ENCODE data around the gene MYLK.
A peak's percentile ranks its signal among the peaks of the same experiment; 100 is the strongest.
"Not testable (repeated sequence)": the region's sequence is repeated elsewhere in the genome, so short reads cannot be mapped to it uniquely, and the experiment has no call there.

Gene MYLK

DNA sequence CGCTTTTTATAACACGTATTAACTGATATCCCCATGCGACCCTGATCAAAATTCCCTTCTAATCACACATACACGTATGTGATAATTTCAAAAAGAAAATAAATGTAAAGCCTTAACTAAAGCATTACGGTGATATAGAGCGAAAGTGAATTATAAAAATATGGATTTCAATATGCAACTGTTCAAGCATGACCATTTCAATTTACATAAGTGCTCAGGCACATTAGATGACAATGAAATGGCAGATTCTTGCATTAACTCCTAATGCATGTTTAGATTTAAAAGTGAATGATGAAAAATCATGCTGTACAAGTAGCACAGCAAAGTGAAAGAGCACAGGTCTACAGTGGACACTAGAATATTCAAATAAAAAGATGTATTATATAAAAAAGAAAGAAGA is 140.1 kb downstream of the MYLK start:
- no peak for DNase-seq

DNA sequence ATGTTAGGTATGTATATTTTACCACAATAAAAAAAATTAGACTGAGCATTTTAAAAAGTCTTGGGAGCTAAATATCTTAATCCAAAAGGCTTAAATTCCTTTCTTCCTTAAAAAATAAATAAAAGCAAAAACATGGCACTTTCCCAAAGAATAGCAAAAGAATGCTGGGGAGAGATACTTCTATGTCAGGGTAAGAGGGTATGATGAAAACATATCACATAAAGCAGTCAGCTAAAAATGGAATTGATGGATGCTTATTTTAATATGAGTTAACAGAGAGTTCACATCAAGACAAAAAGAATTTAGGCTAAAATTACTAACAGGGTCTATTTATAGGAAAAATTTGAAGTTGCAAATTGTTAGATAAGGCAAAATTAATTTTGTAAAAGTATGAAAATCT is 141.0 kb downstream of the MYLK start:
- no peak for DNase-seq

DNA sequence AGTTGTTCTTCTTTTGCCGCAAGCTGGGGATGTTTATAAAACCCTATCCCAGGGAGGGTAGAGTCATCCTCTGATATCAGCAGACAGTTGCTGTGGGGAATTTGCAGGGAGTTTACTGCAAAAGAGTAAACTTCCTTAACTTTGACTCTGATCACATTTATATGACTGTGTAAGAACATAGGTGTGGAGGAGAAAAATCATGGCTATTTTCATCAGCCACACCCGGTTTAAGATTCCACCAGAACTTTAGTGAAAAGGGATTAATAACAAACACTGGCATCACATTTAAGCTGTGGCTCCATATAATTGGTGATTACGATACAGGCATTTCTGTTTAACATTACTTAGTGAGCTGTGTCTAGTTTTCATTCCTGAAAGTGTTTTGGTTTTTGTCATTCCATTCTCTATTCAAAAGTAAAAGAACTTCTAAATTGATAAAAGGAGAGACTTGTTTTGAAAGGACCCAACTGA is 143.1 kb downstream of the MYLK start:
- no peak for DNase-seq

DNA sequence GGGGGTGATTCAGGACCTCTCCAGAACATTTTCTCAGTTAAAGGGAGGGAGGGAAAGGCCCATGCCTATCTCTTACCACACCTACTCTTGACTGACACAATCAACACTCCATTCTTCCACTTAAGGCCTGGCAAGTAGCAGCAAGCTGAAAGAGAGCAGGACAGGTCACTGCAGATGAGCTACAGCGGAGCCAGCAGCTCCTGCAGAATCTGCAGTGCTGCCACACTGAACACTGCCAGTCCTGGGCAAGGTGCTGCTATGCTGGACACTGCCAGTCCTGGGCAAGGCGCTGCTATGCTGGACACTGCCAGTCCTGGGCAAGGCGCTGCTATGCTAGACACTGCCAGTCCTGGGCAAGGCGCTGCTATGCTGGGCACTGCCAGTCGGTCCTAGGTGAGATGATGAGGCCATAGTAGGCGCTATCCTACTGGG is 143.7 kb downstream of the MYLK start:
- no peak for DNase-seq

DNA sequence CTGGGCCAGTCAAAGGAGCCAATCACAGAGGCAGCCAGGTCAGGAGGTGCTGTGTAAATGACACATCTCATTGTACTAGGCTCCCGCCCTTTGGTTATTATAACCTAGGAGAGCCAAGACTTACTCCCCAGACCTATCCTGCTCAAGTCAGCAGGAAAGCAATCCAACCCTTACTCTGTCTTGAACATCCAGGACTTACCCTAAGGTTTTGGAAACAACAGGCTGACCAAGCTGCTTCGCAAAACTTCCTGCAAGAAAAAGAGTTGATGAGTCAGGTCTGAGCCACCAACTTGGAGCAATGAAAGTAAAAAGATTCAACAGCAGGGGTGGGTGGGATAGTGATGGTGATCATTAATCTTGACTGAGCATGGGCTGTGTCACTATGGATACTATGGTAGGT is 144.4 kb downstream of the MYLK start:
- no peak for DNase-seq

DNA sequence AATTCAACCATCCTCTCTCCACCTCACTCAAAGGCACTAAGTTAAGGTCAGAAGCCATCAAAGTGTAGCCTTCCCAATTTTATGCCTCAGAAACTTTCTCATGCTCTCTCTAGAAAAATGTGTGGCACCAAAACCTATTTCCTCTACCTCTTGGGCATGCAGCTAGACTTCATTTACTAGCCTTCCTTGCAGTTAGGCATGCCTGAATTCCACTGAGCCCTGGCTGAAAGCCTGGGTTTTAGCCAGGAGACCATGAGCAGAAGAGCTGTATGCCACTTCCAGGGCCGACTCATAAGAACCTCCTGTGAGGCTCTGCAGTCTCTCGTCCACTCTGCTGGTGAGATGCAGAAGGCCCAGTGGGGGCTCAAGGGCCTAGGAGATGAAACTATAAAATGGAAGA is 145.0 kb downstream of the MYLK start:
- DNase-seq: no peak

DNA sequence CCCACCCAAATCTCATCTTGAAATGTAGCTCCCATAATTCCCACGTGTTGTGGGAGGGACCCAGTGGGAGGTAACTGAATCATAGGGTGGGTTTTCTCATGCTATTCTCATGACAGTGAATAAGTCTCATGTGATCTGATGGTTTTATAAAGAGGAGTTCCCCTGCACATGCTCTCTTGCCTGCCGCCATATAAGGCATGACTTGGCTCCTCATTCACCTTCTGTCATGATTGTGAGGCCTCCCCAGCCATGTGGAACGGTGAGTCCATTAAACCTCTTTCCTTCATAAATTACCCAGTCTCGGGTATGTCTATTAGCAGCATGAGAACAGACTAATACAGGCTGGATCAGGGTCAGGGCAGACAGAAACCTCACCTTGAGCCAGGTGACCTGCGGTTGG is 145.6 kb downstream of the MYLK start:
- DNase-seq: not testable (repeated sequence)

DNA sequence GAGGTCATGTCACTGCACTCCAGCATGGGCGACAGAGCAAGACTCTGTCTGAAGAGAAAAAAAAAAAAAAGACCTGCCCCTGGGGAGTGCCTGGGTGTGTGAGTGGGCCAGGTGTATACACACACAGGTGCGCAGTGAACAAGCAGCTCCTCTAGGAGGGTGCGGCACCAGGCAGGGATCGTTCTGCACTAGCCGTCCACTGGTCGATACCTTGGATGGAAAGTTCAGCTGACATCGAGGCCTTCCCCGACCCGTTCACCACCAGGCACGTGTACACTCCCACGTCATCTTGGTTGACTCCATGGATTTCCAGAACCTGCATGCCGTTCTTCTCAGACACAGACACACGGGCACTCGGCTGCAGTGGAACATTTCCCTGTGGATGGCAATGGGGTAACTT is 147.0 kb downstream of the MYLK start:
- no peak for DNase-seq

DNA sequence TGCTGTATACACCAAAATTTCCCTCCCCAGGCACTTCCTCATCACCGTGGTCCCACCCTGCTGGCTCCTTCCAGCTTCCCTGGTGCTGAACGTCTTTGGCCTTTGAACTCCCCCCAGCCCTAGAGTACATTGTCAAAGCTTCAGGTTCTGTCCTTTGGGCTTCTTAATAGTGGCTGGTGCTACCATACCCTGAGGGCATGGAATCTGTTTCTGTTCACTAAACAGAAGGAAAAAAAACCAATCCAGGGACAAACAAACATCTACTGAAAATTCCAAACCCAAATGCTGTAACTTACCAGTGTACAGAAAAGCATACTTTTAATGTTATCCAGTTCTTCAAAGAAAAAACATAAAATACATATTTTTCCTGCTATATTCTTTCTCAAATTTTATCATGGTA is 148.7 kb downstream of the MYLK start:
- DNase-seq: no peak

DNA sequence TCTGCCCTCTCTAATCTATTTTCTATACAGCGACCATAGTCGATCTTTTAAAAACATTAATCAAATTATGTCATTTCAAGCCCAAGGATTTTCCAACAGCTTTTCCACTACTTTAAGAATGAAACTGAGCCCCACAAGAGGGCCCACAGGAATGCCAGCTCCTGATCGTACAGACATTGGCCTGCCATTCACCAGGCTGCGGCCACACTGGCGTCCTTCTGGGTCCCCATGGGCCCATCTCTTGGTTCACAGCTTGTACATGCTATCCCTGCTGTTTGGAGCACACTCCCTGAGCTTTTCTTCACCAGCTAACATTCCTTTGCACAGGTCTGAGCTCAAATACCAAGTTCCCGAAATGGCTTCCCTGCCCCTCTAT is 149.6 kb downstream of the MYLK start:
- no peak for DNase-seq

DNA sequence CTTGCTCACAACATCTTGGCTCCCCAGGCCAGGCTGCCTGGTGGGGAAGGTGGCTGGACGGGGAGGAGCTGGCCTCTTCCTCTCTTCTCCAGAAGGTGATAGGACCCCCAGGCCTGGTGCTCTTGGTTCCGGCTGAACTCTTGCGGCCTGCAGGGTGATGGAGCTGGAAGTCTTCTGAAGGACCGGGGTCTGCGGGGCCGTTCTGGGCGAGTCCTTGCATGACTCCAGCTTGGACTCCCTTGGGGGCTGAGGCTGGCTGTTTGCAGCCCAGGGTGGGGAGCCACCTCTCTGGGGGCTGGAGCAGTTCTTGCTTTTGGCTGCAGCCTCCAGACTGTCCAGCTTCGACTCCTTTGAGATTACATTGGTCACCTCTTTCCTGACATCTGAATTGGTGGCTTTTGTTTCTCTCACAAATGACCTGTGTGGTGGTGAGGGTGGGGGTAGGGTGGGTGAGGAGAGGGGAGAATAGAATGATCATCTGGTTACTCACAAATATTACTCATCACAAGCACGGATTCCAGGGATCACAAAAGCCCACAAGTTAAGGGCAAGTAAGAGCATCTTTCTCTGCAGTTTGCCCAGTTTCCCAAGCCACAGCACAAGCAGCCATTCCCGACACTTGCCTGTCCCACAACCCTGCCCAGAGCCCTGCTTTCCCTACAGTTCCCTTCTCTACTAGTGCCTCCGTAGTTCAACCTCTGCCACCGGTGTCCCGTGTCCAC is 150.2 kb downstream of the MYLK start:
- DNase-seq: no peak

DNA sequence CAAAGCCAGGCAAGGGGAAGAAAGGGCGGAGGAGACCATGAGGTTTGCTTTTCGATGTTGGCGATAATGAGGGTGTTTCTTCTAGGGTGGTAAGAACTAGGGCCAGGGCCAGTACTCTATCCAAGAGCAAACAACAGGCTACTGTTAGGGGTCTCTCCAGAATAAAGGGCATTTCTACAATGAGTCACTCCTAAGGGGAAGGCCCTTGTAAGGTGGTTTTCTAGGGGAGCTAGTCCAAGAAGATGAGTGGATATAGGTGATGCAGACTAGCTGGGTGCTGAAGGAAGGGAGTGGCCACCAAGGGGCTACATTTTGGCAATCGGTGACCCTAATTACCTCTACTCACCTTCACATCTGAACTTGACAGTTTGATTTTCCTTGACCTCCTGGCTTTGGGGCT is 150.8 kb downstream of the MYLK start:
- DNase-seq: no peak

DNA sequence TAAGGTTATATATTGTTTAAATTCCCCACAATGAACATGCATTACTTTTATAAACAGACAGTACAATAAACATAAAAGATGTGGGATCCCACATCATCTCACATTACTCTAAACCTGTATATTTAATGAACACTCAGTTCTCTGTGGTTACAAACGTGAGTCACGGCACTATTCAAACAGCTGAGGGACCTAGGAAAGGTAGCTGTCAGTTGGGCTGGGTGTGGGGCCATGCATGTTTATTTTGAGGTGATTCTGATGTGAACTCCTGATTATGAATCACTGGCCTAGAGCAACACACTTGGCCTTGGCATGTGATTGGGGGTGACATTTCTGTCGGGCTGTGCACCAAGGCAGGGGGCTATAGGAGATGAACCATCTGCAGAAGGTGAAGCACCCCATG is 151.7 kb downstream of the MYLK start:
- no peak for DNase-seq

DNA sequence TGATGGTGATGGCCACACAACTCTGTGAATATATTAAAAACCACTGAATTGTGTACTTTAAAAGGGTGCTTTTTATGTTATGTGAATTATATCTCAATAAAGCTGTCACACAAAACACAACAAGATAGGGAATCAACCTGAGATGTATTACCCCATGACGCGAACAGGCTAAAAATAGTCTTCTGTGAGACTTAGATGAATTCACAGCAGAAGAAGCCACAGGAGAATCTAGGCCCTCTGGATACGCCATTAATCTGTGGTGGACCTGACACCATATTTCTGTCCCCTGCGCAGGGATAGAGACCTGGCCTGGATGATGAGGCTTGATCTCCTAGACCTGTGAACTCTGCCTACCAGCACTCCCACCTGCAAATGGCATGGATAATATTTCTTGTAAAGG is 153.3 kb downstream of the MYLK start:
- no peak for DNase-seq

DNA sequence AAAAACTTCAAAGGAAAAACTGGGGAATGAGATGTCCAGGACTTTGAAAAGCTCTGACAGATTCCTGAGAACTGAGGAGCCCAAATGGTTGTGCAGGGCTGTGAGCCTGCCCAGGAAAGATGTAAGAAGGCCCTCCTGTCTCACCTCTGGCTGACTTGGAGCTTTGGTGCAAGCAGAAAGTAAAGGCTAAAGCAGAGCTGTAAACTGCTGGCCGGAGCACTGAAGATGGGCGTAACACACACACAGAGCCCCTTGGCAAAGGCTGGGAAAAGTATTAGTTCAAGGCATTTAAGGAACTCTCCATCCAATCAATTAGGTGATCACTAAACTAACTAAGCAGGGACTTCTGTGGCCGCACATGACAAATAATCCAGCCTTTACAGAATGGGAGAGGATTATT is 155.1 kb downstream of the MYLK start:
- no peak for DNase-seq

DNA sequence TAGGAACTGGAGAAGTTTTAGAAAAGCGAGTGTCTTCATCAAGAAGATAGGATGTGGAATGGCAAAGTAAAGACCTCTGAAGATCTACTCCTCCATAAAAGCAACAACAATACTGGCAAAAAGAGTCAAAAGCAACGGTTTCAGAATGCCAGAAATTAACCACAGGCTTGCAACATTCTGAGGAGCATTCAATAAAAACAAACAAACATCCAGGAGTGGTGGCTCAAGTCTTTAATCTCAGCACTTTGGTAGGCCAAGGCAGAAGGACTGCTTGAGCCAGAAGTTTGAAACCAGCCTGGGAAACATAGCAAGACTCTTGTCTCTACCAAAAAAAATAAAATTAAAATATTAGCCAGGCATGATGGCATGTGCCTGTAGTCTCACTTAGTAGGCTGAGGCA is 156.1 kb downstream of the MYLK start:
- DNase-seq: no peak

DNA sequence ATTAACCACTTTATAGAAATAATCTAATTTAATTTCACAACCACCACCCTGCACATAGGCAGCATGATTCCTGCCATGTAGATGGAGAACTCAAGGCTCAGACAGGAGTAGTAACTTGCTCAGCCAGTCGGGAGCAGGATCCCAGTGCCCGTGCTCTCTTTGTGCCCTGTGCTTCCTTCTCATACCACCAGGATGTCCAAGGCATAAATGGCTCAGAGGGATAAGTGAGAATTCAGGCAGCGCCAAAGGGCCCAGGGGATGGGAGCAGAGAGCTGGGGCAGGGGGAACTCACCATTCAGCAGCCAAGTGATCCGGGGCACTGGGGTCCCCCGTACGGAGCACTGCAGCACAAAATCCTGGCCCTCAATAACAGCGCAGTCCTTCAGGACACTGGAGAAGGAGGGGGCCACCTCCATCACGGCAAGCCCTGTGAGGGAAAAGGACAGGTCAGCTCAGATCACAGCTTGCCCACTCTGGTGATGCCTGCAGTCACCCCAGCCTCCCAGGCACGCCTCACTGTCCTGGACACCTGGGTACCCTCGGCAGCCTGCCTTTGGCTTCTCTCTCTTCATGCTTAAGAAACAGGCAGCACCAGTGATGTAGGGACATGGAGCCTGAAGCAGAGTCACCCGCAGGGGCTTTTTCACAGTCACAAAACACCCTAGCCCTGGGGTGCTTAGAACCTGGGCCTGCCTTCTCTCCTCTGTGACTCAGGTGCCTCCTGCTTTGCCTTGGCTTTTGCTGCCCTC is 158.3 kb downstream of the MYLK start:
- DNase-seq: no peak

DNA sequence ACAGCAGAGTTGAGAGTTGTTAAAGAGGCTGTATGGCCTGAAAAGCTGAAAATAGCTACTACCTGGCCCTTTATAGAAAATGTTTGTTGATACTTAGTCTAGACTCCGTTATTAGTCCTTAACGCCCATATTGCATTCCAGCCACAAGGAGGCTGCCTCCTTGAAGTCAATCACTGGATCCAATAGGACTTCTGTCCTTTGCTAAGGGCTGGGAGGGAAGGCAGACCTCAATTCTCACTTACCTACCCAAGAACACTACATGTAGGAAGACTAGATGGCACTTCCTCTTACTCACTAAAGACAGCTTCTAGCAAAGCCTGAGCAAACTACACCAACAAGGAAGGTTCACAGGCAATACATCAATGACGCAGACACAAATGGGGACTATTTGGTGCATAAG is 159.8 kb downstream of the MYLK start:
- no peak for DNase-seq

DNA sequence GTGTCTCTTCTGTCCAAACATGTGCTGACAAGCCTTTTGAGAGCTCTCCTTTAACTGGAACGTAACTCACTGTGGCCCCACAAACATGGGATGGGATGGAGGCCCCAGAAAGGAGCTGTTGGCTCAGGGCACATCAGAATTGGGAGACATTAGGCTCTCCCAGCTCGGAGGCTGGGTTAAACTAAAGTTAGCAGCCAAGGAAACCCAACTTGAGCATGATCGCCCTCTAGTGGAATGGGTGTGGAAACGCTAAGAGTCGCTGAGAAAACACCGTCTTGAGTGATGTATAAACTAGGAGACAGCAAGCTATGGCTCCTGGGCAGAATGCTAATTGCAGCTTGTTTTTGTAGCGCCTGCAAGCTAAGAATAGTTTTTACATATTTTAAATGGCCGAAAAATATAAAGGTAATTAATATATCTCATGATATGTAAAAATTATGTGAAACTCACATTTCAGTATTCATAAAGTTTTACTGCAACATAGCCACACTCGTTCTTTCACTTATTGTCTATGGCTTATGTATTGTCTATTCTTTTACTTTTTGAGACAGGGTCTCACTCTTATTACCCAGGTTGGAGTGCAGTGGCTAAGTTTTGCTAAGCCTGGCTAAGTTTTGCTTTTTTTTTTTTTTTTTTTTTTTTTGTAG is 160.5 kb downstream of the MYLK start:
- DNase-seq: peak; percentile 59

DNA sequence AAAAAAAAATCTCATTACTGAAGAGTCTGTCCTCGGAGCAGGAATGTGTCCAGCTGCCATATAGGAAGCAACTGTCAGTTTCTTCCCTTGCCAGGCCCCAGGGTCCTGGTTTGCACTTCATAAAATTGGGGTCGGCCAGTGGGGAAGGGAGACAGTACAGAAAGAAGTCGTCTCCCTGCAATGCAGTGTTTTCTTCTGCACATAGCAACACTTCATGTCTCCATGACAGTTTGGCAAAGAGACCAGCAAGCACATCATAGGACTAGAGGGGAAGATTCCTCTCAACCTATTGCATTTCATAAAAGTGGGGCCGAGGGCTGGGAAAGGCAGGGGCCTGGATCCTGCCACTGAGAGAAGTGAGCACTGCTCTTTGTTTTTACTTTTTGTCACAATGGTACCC is 161.1 kb downstream of the MYLK start:
- DNase-seq: no peak

DNA sequence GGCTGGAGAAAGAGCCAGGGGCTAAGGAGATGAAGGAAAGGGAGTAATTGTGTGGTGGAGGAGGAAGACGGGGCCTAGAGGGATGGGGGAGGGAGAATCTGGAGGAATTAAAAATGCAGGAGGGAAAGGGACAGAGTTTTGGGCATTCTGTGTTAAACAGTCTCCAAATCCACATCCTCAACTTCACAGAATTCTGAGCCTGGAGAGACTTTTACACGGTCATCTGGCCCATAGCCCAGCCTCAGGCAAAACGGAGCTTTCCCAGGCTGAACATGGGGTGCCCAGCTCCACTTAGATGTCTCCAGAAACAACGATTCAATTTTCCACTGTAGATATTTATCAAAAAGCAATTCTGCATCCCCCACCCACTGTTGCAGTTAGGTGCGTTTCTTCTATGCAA is 161.7 kb downstream of the MYLK start:
- DNase-seq: no peak

DNA sequence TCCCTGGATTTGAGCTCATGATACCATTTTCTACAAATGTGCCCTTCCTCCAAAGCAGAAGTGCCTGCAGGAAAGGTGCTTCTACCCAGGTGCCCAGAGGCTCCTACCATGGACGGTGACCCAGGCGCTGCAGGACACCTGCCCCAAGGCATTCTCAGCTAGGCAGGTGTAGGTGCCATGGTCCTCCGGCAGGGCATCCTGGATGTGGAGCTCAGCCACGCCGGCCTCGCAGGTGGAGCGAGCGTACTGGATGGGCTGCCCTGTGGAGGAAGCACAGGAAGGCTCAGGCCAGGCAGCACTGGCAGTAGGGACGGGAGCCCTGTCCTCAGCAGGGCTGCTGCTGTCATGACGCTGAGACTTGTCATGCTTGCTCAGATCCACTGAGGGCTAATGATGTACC is 162.1 kb downstream of the MYLK start:
- no peak for DNase-seq

DNA sequence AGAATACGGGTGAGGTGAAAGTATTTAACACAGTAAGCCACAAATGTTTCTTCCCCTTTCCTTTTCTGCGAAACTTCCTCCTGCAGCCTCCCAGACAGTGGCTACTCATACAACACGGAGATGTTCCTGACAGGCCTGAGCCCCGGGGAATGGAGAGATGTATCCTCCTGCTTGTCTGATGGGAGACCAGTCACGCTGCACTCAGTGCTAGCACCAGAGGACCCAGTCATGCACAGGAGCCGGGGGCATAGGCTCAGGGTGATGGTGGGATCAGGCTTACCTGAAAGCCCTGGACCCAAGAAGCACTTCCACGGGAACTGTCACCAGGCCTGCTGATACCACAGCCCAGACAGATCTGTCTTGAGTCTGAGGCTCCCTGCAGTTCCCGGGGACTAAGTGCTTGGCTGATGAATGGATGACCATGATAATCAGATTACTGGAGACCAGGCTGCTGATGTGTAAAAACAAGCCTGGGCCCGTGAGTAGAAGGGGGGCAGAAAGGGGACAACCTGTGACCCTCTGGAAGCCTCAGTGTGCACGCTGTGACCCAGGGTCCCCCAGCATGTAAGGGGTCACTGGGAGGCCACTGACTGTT is 162.9 kb downstream of the MYLK start:
- DNase-seq: not testable (repeated sequence)

DNA sequence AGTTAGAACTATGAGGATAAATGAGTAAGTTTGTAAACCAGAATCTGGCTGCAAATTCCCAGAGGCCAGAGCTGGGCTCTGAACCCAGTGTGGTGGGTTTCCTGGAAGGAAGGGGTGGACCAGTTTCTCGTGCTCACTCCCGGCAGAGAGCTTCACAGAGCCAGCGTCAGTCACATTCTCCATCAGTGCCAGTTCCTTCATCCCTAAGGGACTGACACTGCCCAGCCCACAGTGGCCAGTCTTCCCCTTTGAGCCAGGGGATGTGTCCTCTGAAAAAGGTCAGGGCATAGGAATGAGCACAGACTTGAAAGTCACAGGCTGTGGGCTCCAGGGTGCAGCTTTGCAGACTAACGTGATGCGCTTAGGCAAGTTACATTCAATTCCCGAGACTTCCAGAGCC is 163.5 kb downstream of the MYLK start:
- DNase-seq: no peak
